ENCODE results near the gene RELN.

- TF ChIP-seq TAF1 (IDR thresholded peaks at IDR 0.05; ENCODE audit: borderline replicate concordance, insufficient read depth, low read length) (no peak), POLR2AphosphoS5 (IDR thresholded peaks at IDR 0.05; ENCODE audit: low read depth, low read length) (no peak), SIN3A (IDR thresholded peaks at IDR 0.05; ENCODE audit: borderline replicate concordance, insufficient read depth, low read length) (no peak)
Observed at GRCh38 chr7:103538964-103539709, 450.3 kb downstream of the RELN start.

All from PFSK-1 (cell line).